Ramos (cell line): ENCODE measurements around the gene RASGRF2.
"Not testable (repeated sequence)": the region's sequence is repeated elsewhere in the genome, so short reads cannot be mapped to it uniquely, and the experiment has no call there.

Experiments used
- in situ Hi-C: fragments of 300-500 bp; cut with MboI; formaldehyde crosslinking; loops from one replicate; pipeline ENCODE4 v1.14.3; 2022; ENCODE audit warnings: low sequenced_read_pairs; ENCODE audit not compliant: unreplicated experiment

The RASGRF2 gene

GRCh38 chr5:81121836-81122630 is 161.9 kb downstream of the RASGRF2 start:
- in situ Hi-C loops: no loop called here

DNA sequence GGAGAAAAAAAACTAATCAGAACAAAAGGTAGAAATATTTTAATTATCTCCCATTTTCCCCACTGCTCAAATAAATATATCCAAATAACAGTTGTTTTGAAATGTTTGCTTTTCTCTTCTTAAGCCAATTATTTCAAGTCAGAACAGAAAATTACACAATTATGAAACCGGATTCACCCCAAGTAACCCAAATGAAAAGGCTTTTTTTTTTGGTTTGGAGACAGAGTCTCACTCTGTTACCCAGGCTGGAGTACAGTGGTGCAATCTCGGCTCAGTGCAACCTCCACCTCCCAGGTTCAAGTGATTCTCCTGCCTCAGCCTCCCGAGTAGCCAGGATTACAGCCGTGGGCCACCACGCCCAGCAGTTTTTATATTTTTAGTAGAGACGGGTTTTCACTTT is 164.5 kb downstream of the RASGRF2 start:
- in situ Hi-C loops: not testable (repeated sequence)

DNA sequence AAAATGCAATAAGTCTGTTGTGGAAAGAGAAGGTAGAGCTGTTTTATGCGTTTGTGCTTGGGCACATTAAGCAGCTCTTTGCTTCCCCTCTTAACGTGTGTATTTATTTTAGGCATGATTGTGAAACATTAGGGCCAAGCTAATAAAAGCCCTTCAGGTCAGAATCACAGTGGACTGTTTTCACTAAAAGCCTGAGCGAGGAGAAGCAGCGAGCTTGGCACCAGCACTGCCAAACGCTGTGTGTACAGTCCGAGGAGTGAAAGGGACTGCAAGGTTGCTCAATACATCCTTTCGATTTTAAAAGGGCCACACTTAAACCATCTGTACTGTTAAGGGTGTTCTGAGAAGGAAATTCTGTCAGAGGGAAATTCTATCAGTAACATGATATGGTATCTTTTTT is 165.8 kb downstream of the RASGRF2 start:
- in situ Hi-C loops: no loop called here

DNA sequence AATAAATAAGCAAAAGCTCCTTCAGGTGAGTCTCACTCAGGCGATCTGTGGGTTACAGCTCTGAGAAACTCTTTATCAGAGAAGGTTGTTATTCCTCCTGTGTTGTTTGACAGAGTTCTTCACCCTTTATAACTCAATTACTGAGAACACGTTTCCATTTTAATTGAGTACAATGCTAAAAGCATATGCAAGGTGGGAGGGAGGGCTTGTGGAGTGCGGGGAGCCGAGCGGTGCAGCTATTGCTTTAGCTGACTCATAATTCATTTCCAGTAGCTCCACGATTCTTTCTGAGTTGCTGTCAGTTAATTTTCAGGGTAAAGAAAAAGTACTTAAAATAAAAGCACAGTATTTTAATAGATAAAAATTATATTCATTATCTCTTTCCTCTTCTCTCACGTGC is 168.3 kb downstream of the RASGRF2 start:
- in situ Hi-C loops: no loop called here

DNA sequence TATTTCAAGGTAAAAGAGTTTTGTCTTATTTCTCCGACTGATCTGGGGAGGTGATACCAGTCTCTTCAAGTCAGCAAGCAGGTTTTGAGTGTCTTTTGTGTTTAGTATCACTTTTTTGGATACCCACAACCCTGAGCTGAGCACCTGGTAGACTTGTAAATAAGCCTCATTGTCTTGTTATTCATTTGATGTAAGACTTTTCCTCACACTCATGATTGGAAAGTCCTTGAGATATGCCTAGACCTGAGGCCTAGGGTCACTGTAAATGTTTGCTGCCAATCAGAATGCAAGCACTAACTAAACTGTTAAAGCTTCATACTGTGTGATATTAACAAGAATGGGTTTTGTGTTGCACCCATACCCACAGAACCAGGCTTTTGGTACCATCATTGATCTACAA is 172.2 kb downstream of the RASGRF2 start:
- in situ Hi-C loops: no loop called here

GRCh38 chr5:81134066-81134465 is 173.9 kb downstream of the RASGRF2 start:
- in situ Hi-C loops: no loop called here

DNA sequence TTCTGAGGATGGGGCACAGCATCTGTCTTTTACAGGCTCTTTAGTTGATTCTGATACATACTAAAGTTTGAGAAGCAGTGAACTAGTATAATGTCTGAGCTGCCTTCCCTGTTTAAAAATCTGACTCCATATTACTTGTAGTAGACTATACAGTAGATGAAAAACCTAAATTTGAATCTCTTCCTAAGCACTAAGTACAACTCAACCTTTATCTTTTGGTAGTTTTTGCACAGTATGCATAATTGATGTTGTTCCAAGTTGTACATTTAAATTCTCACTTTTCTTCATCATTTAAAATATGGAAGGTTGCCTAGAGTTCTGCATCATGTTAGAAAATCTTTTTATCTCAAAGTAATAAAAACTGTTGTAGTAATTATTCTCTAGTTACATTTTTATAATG is 174.4 kb downstream of the RASGRF2 start:
- in situ Hi-C loops: no loop called here

GRCh38 chr5:81136557-81136956 is 176.4 kb downstream of the RASGRF2 start:
- in situ Hi-C loops: no loop called here

- in situ Hi-C loops: no loop called here
These were observed 177.7 kb downstream of the RASGRF2 start for GRCh38 chr5:81137833-81138232.

- in situ Hi-C loops: no loop called here
These were observed 180.3 kb downstream of the RASGRF2 start for GRCh38 chr5:81140441-81140840.

DNA sequence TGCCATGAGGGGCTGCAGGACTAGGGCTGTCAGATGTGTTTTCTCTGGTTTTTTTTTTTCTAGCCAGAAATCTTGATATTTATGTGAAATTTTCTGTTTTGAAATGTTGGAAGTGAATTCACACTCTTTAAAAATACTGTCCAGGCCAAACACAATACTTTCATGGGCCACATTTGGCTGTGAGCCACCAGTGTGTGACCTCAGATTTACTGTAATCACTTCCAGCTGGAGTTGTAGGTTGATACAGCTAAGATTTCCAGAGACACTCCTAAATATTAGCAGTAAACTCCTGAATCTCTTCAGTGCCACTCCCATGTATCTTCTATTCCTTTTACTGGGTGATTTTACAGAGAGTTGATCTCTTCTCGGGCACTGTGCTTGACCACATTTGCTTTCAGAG is 180.8 kb downstream of the RASGRF2 start:
- in situ Hi-C loops: no loop called here

DNA sequence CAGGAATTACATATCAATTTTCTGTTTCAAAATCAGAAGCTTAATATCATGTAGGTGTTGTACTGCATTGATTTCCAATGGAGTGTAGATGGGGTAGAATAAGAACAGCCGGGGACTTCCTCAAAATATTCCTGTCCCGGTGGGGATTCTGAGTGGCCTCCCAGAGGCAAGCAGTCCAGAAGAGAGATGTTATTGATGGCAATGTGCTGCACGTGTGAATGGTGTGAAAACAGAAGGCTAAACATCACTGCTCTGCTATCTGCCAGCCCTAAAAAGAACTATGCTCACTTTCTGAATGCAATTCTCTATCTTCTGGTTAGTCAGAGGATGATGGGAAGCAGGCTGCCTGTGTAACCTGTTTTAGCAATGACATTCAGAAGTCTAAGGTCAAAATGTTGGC is 181.9 kb downstream of the RASGRF2 start:
- in situ Hi-C loops: no loop called here

GRCh38 chr5:81145329-81145935 is 185.3 kb downstream of the RASGRF2 start:
- in situ Hi-C loops: no loop called here

DNA sequence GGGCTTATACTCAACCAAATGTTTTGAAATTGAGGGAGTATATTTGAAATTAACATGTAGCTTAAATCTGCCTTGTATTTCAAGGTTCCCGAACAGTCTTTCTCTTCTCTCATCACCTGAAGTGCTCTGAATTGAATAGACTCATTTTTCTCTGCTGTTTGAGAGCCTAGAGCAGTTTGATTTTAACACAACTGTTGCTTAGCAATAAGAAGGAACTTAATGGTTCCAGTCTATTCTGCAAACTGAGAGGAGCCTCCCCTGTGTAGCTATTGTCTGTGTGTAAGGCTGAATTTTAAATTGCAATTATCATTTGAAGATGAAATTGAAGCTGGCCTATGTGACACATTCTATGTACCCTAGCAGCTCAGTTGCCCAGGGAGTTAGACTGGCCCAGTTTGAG is 185.9 kb downstream of the RASGRF2 start:
- in situ Hi-C loops: no loop called here

GRCh38 chr5:81147011-81147885 is 187.1 kb downstream of the RASGRF2 start:
- in situ Hi-C loops: no loop called here

- in situ Hi-C loops: no loop called here
These were observed 187.9 kb downstream of the RASGRF2 start for GRCh38 chr5:81147886-81148571.

GRCh38 chr5:81151546-81151945 is 191.4 kb downstream of the RASGRF2 start:
- in situ Hi-C loops: no loop called here

DNA sequence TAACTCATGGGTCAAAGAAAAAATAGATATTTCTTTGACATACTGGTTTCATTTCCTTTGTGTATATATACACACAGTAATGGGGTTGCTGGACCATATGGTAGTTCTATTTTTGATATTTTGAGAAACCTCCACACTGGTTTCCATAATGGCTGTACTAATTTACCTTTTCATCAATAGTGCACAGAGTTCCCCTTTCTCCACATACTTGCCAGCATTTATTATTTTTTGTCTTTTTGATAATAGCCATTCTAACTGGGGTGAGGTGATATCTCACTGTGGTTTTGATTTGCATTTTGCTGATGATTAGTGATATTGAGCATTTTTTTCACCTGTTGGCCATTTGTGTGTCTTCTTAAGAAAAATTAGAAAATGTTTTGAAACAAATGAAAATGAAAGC is 194.6 kb downstream of the RASGRF2 start:
- in situ Hi-C loops: no loop called here

GRCh38 chr5:81156732-81157131 is 196.6 kb downstream of the RASGRF2 start:
- in situ Hi-C loops: no loop called here

GRCh38 chr5:81161012-81161601 is 200.9 kb downstream of the RASGRF2 start:
- in situ Hi-C loops: no loop called here
